PFSK-1 (cell line): Measurements from ENCODE around the gene ATG9A.

Source experiments
- FOXP2 ChIP-seq: optimal IDR thresholded peaks from 2 replicates; pipeline ENCODE3; 2011; ENCODE audit warnings: borderline replicate concordance, control low read depth, inconsistent platforms; ENCODE audit not compliant: insufficient read depth; ENCODE audit errors: extremely low read length, extremely low read depth
- POLR2AphosphoS5 ChIP-seq: IDR thresholded peaks from 2 replicates; pipeline ENCODE4 v1.6.1; 2012; ENCODE audit warnings: low read depth, mild to moderate bottlenecking, control low read depth, low read length, moderate library complexity
- SIN3A ChIP-seq: IDR thresholded peaks from 2 replicates; pipeline ENCODE4 v1.6.1; 2012; ENCODE audit warnings: mild to moderate bottlenecking, low read length, moderate library complexity, borderline replicate concordance; ENCODE audit not compliant: insufficient read depth
- TAF1 ChIP-seq: IDR thresholded peaks from 2 replicates; pipeline ENCODE4 v1.6.1; 2012; ENCODE audit warnings: low read length, control low read depth, borderline replicate concordance; ENCODE audit not compliant: insufficient read depth
- TF ChIP-seq, protein P1 (sequence below), 2 experiments: IDR thresholded peaks; 2 replicates each; pipeline versions ENCODE4 v1.6.1 to v1.8.0; 2011 to 2012; ENCODE audit warnings: low read depth in 2 of 2, low read length in 2 of 2, control low read depth in 1 of 2, inconsistent platforms in 1 of 2, mild to moderate bottlenecking in 1 of 2, moderate library complexity in 1 of 2; ENCODE audit not compliant: insufficient read depth in 1 of 2

DNA sequence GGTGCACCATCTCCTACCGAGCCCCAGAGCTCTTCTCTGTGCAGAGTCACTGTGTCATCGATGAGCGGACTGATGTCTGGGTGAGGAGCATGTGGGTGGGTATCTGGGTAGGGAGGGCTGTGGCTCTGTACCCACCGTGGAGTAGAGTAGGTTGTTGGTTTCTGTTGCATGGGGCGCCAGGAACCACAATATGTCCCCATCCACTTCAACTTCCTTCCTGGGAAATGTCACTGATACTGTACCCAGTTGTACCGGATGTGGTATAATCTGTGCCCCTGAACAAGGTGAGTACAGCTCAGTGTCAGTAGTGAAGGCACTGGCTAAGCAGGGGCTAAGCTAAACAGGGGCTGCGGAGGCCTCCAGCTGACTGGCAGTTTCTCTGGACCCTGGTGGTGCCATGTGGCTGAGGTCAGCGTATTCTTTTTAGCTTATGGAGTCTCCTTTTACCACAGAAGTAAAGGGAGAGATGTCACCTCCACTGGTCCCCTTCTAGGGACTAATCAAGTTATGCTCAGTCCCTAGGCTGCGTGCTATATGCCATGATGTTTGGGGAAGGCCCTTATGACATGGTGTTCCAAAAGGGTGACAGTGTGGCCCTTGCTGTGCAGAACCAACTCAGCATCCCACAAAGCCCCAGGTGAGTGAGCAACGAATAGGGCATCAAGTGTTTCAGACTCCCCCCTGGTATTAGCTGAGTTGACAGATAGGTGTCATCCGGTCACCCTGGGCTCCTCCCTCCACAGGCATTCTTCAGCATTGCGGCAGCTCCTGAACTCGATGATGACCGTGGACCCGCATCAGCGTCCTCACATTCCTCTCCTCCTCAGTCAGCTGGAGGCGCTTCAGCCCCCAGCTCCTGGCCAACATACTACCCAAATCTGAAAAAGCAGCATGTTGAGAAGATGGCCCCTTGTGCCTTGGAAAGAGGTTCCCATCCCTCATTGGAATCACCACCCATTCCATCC is 18.5 kb upstream of the ATG9A start:
- no peak for TF ChIP-seq TAF1
- TF ChIP-seq, protein P1, sequence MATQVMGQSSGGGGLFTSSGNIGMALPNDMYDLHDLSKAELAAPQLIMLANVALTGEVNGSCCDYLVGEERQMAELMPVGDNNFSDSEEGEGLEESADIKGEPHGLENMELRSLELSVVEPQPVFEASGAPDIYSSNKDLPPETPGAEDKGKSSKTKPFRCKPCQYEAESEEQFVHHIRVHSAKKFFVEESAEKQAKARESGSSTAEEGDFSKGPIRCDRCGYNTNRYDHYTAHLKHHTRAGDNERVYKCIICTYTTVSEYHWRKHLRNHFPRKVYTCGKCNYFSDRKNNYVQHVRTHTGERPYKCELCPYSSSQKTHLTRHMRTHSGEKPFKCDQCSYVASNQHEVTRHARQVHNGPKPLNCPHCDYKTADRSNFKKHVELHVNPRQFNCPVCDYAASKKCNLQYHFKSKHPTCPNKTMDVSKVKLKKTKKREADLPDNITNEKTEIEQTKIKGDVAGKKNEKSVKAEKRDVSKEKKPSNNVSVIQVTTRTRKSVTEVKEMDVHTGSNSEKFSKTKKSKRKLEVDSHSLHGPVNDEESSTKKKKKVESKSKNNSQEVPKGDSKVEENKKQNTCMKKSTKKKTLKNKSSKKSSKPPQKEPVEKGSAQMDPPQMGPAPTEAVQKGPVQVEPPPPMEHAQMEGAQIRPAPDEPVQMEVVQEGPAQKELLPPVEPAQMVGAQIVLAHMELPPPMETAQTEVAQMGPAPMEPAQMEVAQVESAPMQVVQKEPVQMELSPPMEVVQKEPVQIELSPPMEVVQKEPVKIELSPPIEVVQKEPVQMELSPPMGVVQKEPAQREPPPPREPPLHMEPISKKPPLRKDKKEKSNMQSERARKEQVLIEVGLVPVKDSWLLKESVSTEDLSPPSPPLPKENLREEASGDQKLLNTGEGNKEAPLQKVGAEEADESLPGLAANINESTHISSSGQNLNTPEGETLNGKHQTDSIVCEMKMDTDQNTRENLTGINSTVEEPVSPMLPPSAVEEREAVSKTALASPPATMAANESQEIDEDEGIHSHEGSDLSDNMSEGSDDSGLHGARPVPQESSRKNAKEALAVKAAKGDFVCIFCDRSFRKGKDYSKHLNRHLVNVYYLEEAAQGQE (IDR thresholded peaks at IDR 0.05; ENCODE audit: insufficient read depth in 1 of 2, low read depth in 2 of 2, low read length in 2 of 2) = no peak
- TF ChIP-seq POLR2AphosphoS5 = no peak
- no peak for TF ChIP-seq SIN3A
- no peak for TF ChIP-seq FOXP2
